Endodermal cell (in vitro differentiated cells): ENCODE measurements around the gene NOP9. TPM values are rescaled to one million over a fixed set of nuclear protein-coding genes. Genes with fewer than 3 reads are reported as not detected.

Source experiments
- DNase-seq: peaks from one replicate; pipeline ENCODE4 v3.0.0-alpha.2; 2017
- H3K27ac ChIP-seq: 2 replicates; pipeline ENCODE4 v1.5.1; 2013; ENCODE audit warnings: mild to moderate bottlenecking, low read depth, low read length, moderate library complexity
- H3K27me3 ChIP-seq: 2 replicates; pipeline ENCODE4 v1.6.1; 2013; ENCODE audit warnings: mild to moderate bottlenecking, low read length, moderate library complexity; ENCODE audit not compliant: insufficient read depth, control insufficient read depth, poor library complexity, severe bottlenecking
- H3K36me3 ChIP-seq: 2 replicates; pipeline ENCODE4 v1.7.0; 2013; ENCODE audit warnings: mild to moderate bottlenecking, low read length, moderate library complexity; ENCODE audit not compliant: control insufficient read depth, insufficient read depth
- H3K4me1 ChIP-seq: one replicate; pipeline ENCODE4 v1.7.0; 2013; ENCODE audit warnings: low read length; ENCODE audit not compliant: control insufficient read depth, insufficient read depth
- H3K4me3 ChIP-seq: 2 replicates; pipeline ENCODE4 v1.5.1; 2013; ENCODE audit warnings: mild to moderate bottlenecking, low read length, moderate library complexity
- H3K9ac ChIP-seq: 2 replicates; pipeline ENCODE4 v1.6.1; 2013; ENCODE audit warnings: mild to moderate bottlenecking, low read length, moderate library complexity; ENCODE audit not compliant: poor library complexity, severe bottlenecking; ENCODE audit errors: extremely low read depth
- H3K9me3 ChIP-seq: 2 replicates; pipeline ENCODE4 v1.6.1; 2013; ENCODE audit warnings: mild to moderate bottlenecking, low read length, moderate library complexity; ENCODE audit not compliant: control insufficient read depth
- H3K27ac Mint-ChIP-seq: 2 replicates; pipeline ENCODE4 v1.8.0; 2020; ENCODE audit warnings: mixed read lengths
- H3K27me3 Mint-ChIP-seq: 2 replicates; pipeline ENCODE4 v1.8.0; 2021; ENCODE audit warnings: mild to moderate bottlenecking, mixed read lengths; ENCODE audit not compliant: insufficient read depth
- H3K36me3 Mint-ChIP-seq: 2 replicates; pipeline ENCODE4 v1.8.0; 2020; ENCODE audit warnings: low read depth, mixed read lengths
- H3K4me1 Mint-ChIP-seq: 2 replicates; pipeline ENCODE4 v1.8.0; 2020; ENCODE audit warnings: mixed read lengths
- H3K4me3 Mint-ChIP-seq: 2 replicates; pipeline ENCODE4 v1.8.0; 2020; ENCODE audit warnings: mild to moderate bottlenecking, moderate library complexity, mixed read lengths
- H3K9me3 Mint-ChIP-seq: 2 replicates; pipeline ENCODE4 v1.8.0; 2020; ENCODE audit warnings: mild to moderate bottlenecking, mixed read lengths
- CTCF ChIP-seq: fragments of 200-600 bp; sonication (generic); conservative IDR thresholded peaks from 2 replicates; pipeline ENCODE4 v1.5.0; 2021; ENCODE audit warnings: antibody characterized with exemption, mild to moderate bottlenecking
- WGBS, 2 experiments: methylation state at CpG; one replicate each; pipeline versions ENCODE4 v1.1.5 to v1.1.7; 2013; ENCODE audit warnings: missing lambda C conversion rate in 2 of 2, mixed read lengths in 1 of 2; ENCODE audit not compliant: insufficient coverage in 1 of 2, insufficient read length in 1 of 2; 5-methylcytosine and 5-hydroxymethylcytosine counted together
- total RNA-seq, 2 donors: library from RNA; stranded (reverse); fragmentation: NEBNext Ultra II Directional in 1 of 2; extraction: Animal tissue kit (Norgen Biotek cat#: 25700) in 1 of 2; gene quantifications; 2 replicates in 1 of 2; 3 replicates in 1 of 2; pipeline ENCODE4 v1.2.1, GENCODE V29; 2021

The NOP9 gene
- total RNA-seq, 2 donors from 2014 or later = 31.1 to 32.0 TPM

GRCh38 chr14:24316597-24316950 is 16.9 kb downstream of the NOP9 start:
- Histone ChIP-seq H3K9ac (no peak overlapping the region), H3K27me3 (peaks cover 7% of the 10 kb centered on the region), H3K4me1 (no peaks in the 10 kb centered on the region), H3K4me3 (no peak overlapping the region), H3K9me3 (no peaks in the 10 kb centered on the region), H3K27ac (no peak overlapping the region), H3K36me3 (no peaks in the 10 kb centered on the region)
- H3K4me1 Mint-ChIP-seq = peaks cover 3% of the 10 kb centered on the region
- 88 to 97% methylated on average over 12 to 18 of the region's 18 CpGs for WGBS, 2 experiments
- H3K4me3 Mint-ChIP-seq = no peak overlapping the region
- H3K36me3 Mint-ChIP-seq = no peaks in the 10 kb centered on the region
- no peak for DNase-seq
- H3K9me3 Mint-ChIP-seq = no peaks in the 10 kb centered on the region
- H3K27me3 Mint-ChIP-seq = peaks cover 61% of the 10 kb centered on the region
- TF ChIP-seq CTCF = no peak
- H3K27ac Mint-ChIP-seq = no peak overlapping the region

- H3K36me3 ChIP-seq = no peaks in the 10 kb centered on the region
- no peak for DNase-seq
- Mint-ChIP-seq H3K27ac (no peak overlapping the region), H3K9me3 (no peaks in the 10 kb centered on the region), H3K4me3 (no peak overlapping the region), H3K4me1 (peaks cover 4% of the 10 kb centered on the region), H3K27me3 (peaks cover 66% of the 10 kb centered on the region), H3K36me3 (no peaks in the 10 kb centered on the region)
- H3K4me1 ChIP-seq = no peaks in the 10 kb centered on the region
- WGBS, 2 experiments = 82 to 90% methylated on average over 2 to 3 of the region's 3 CpGs
- H3K9ac ChIP-seq = no peak overlapping the region
- no peaks in the 10 kb centered on the region for H3K9me3 ChIP-seq
- H3K27me3 ChIP-seq = peaks cover 7% of the 10 kb centered on the region
- H3K4me3 ChIP-seq = no peak overlapping the region
- H3K27ac ChIP-seq = no peak overlapping the region
- no peak for TF ChIP-seq CTCF
Measured at GRCh38 chr14:24317141-24317928, 17.7 kb downstream of the NOP9 start.

- no peak overlapping the region for H3K27ac ChIP-seq
- Mint-ChIP-seq H3K4me1 (peaks cover 4% of the 10 kb centered on the region), H3K27me3 (peaks cover 74% of the 10 kb centered on the region), H3K36me3 (no peaks in the 10 kb centered on the region), H3K4me3 (no peak overlapping the region), H3K9me3 (no peaks in the 10 kb centered on the region), H3K27ac (no peak overlapping the region)
- H3K9ac ChIP-seq = no peak overlapping the region
- no peaks in the 10 kb centered on the region for H3K36me3 ChIP-seq
- WGBS, 2 experiments = 86 to 91% methylated on average over 9 to 14 of the region's 14 CpGs
- TF ChIP-seq CTCF = no peak
- H3K27me3 ChIP-seq = peaks cover 7% of the 10 kb centered on the region
- peak; percentile 83 for DNase-seq
- no peaks in the 10 kb centered on the region for H3K9me3 ChIP-seq
- no peak overlapping the region for H3K4me3 ChIP-seq
- H3K4me1 ChIP-seq = no peaks in the 10 kb centered on the region
Measured at GRCh38 chr14:24321212-24321975, 21.7 kb downstream of the NOP9 start.
